H1 (cell line): ENCODE results near the gene ADRB2. TPM values are rescaled to one million over a fixed set of nuclear protein-coding genes. Genes with fewer than 3 reads are reported as not detected.

ENCODE experiments used
- CTCF ChIA-PET: fragments of 300-600 bp; sonication (Branson Sonifier 250); formaldehyde crosslinking; loops from one replicate; lab custom pipeline; 2021; ENCODE audit not compliant: partially characterized antibody; lab: Charles Lee
- POLR2A ChIA-PET: fragments of 300-600 bp; sonication (Branson Sonifier 250); formaldehyde crosslinking; loops from one replicate; lab custom pipeline; 2021; ENCODE audit warnings: inconsistent platforms; ENCODE audit not compliant: partially characterized antibody; lab: Charles Lee
- DNase-seq, 2 experiments: peaks; one replicate each; pipeline versions ENCODE4 v3.0.0 to v3.0.0-alpha.2; 2010 to 2022; ENCODE audit warnings: low spot score in 2 of 2, low read depth in 1 of 2, mixed read lengths in 1 of 2
- FAIRE-seq: peaks from 2 replicates; lab custom pipeline; 2011; peaks lifted over from hg19 to GRCh38; lab: Jason Lieb, UNC
- H2AFZ ChIP-seq: 2 replicates; pipeline ENCODE4 v1.8.1; 2012; ENCODE audit warnings: low read length, inconsistent platforms
- H2AK5ac ChIP-seq: 2 replicates; pipeline ENCODE4 v1.6.1; 2013; ENCODE audit warnings: low read depth, low read length
- H2BK120ac ChIP-seq: replicated peaks from 2 replicates; pipeline ENCODE3; 2013; ENCODE audit warnings: low read depth, low read length, inconsistent platforms
- H2BK12ac ChIP-seq: 2 replicates; pipeline ENCODE4 v1.6.1; 2013; ENCODE audit warnings: low read depth, low read length
- H2BK15ac ChIP-seq: 2 replicates; pipeline ENCODE4 v1.6.1; 2013; ENCODE audit warnings: low read length
- H2BK20ac ChIP-seq: 2 replicates; pipeline ENCODE4 v1.6.1; 2013; ENCODE audit warnings: low read length
- H2BK5ac ChIP-seq: 2 replicates; pipeline ENCODE4 v1.6.1; 2013; ENCODE audit warnings: low read depth, low read length
- H3K14ac ChIP-seq: 2 replicates; pipeline ENCODE4 v1.6.1; 2013; ENCODE audit warnings: inconsistent platforms; ENCODE audit not compliant: insufficient read length
- H3K18ac ChIP-seq: 2 replicates; pipeline ENCODE4 v1.6.1; 2013; ENCODE audit warnings: low read length; ENCODE audit errors: extremely low read depth
- H3K23ac ChIP-seq: 2 replicates; pipeline ENCODE4 v1.6.1; 2013; ENCODE audit warnings: inconsistent platforms; ENCODE audit not compliant: insufficient read length
- H3K23me2 ChIP-seq: 2 replicates; pipeline ENCODE4 v1.6.1; 2013; ENCODE audit warnings: low read depth, low read length
- H3K27ac ChIP-seq: 2 replicates; pipeline ENCODE4 v1.6.1; 2011; ENCODE audit warnings: low read depth, low read length, inconsistent platforms
- H3K27me3 ChIP-seq, 4 experiments: replicated peaks in 1 of 4; 1 replicate in 1 of 4; 2 replicates in 3 of 4; pipeline versions ENCODE4 v1.6.1 to v1.8.1; 2011 to 2013; ENCODE audit warnings: low read length in 3 of 4, mild to moderate bottlenecking in 3 of 4, inconsistent platforms in 2 of 4, mixed read lengths in 2 of 4, moderate library complexity in 1 of 4; ENCODE audit not compliant: control insufficient read depth in 3 of 4, insufficient read depth in 3 of 4; ENCODE audit errors: extremely low read depth in 1 of 4
- H3K36me3 ChIP-seq, 4 experiments: 2 replicates each; pipeline versions ENCODE4 v1.6.1 to v1.8.1; 2011 to 2013; ENCODE audit warnings: mild to moderate bottlenecking in 4 of 4, low read length in 3 of 4, moderate library complexity in 2 of 4, control low read depth in 1 of 4, inconsistent platforms in 1 of 4; ENCODE audit not compliant: insufficient read depth in 4 of 4, control insufficient read depth in 2 of 4
- H3K4ac ChIP-seq: replicated peaks from 2 replicates; pipeline ENCODE3; 2013; ENCODE audit warnings: low read length, low read depth, mixed read lengths, inconsistent platforms; ENCODE audit not compliant: insufficient read length
- H3K4me1 ChIP-seq, 4 experiments: replicated peaks in 1 of 4; 1 replicate in 1 of 4; 2 replicates in 3 of 4; pipeline versions ENCODE4 v1.6.1 to v1.8.1; 2011 to 2013; ENCODE audit warnings: low read length in 3 of 4, inconsistent platforms in 2 of 4, mixed read lengths in 1 of 4; ENCODE audit not compliant: insufficient read depth in 4 of 4, control insufficient read depth in 3 of 4
- H3K4me2 ChIP-seq, 2 experiments: 2 replicates each; pipeline versions ENCODE4 v1.6.1 to v1.8.1; 2011 to 2013; ENCODE audit warnings: low read depth in 2 of 2, low read length in 2 of 2, control low read depth in 1 of 2, inconsistent platforms in 1 of 2, mild to moderate bottlenecking in 1 of 2; ENCODE audit not compliant: insufficient read depth in 1 of 2
- H3K4me3 ChIP-seq, 4 experiments: fragments of 200-600, 300-600 bp in 1 of 4; sonication (generic), shearing (Covaris generic), sonication (Bioruptor Twin) in 1 of 4; 2 replicates each; pipeline versions ENCODE4 v1.5.1 to v1.8.1; 2011 to 2016; ENCODE audit warnings: low read length in 4 of 4, low read depth in 3 of 4, control low read depth in 2 of 4, inconsistent platforms in 2 of 4, mild to moderate bottlenecking in 2 of 4, mixed read lengths in 1 of 4, moderate library complexity in 1 of 4; ENCODE audit not compliant: insufficient read depth in 2 of 4; ENCODE audit errors: extremely low read depth in 1 of 4
- H3K56ac ChIP-seq: replicated peaks from 2 replicates; pipeline ENCODE3; 2013; ENCODE audit warnings: low read depth, mild to moderate bottlenecking, mixed read lengths, low read length, inconsistent platforms; ENCODE audit not compliant: insufficient read length
- H3K79me1 ChIP-seq: 2 replicates; pipeline ENCODE4 v1.6.1; 2013; ENCODE audit warnings: low read depth, low read length, control low read depth
- H3K79me2 ChIP-seq, 2 experiments: 2 replicates each; pipeline versions ENCODE4 v1.6.1 to v1.8.1; 2012 to 2013; ENCODE audit warnings: low read length in 2 of 2, mild to moderate bottlenecking in 2 of 2, inconsistent platforms in 1 of 2; ENCODE audit not compliant: insufficient read depth in 2 of 2, control insufficient read depth in 1 of 2
- H3K9ac ChIP-seq, 4 experiments: replicated peaks in 1 of 4; 1 replicate in 1 of 4; 2 replicates in 3 of 4; pipeline versions ENCODE4 v1.6.1 to v1.8.1; 2011 to 2013; ENCODE audit warnings: low read depth in 3 of 4, low read length in 3 of 4, control low read depth in 2 of 4, mild to moderate bottlenecking in 2 of 4, moderate library complexity in 2 of 4, inconsistent platforms in 1 of 4; ENCODE audit errors: extremely low read depth in 1 of 4
- H3K9me3 ChIP-seq, 2 experiments: 2 replicates each; pipeline versions ENCODE4 v1.6.1 to v1.8.1; 2012 to 2013; ENCODE audit warnings: mild to moderate bottlenecking in 2 of 2, moderate library complexity in 2 of 2, control low read depth in 1 of 2, inconsistent platforms in 1 of 2, low read depth in 1 of 2, low read length in 1 of 2, mixed read lengths in 1 of 2; ENCODE audit not compliant: insufficient read depth in 2 of 2
- H4K20me1 ChIP-seq, 2 experiments: replicated peaks in 1 of 2; 2 replicates each; pipeline versions ENCODE3 to v1.8.1; 2011 to 2013; ENCODE audit warnings: inconsistent platforms in 2 of 2, low read length in 2 of 2, mild to moderate bottlenecking in 1 of 2; ENCODE audit not compliant: insufficient read depth in 2 of 2, control insufficient read depth in 1 of 2
- H4K5ac ChIP-seq: 2 replicates; pipeline ENCODE4 v1.6.1; 2013; ENCODE audit warnings: low read length, low read depth, mixed read lengths, inconsistent platforms; ENCODE audit not compliant: insufficient read length
- H4K8ac ChIP-seq: 2 replicates; pipeline ENCODE4 v1.8.0; 2013; ENCODE audit warnings: mild to moderate bottlenecking, moderate library complexity, low read length, inconsistent platforms; ENCODE audit not compliant: insufficient read depth; ENCODE audit errors: extremely low read depth
- H4K91ac ChIP-seq: replicated peaks from 2 replicates; pipeline ENCODE3; 2013; ENCODE audit warnings: low read length, mixed read lengths, inconsistent platforms; ENCODE audit not compliant: insufficient read length
- SRF ChIP-seq: IDR thresholded peaks from 2 replicates; pipeline ENCODE4 v1.6.1; 2011; ENCODE audit warnings: mild to moderate bottlenecking, low read depth, low read length, moderate library complexity
- WGBS, 2 experiments: shearing (Covaris generic) in 1 of 2; methylation state at CpG; one replicate each; pipeline versions ENCODE4 v1.1.6 to v1.1.7; 2013 to 2015; ENCODE audit warnings: low lambda C conversion rate in 2 of 2, mixed read lengths in 2 of 2, inconsistent platforms in 1 of 2, low coverage in 1 of 2, missing lambda C conversion rate in 1 of 2; ENCODE audit not compliant: insufficient replicate concordance in 2 of 2, insufficient coverage in 1 of 2, insufficient read length in 1 of 2; ENCODE audit errors: extremely low coverage in 1 of 2, missing lambda C conversion rate in 1 of 2; 5-methylcytosine and 5-hydroxymethylcytosine counted together
- polyA plus RNA-seq, 7 experiments: library from polyadenylated mRNA; depleted of rRNA in 3 of 7; stranded (reverse) in 5 of 7; unstranded in 2 of 7; fragments of >200 nt in 5 of 7; fragments of 200-250 nt in 2 of 7; gene quantifications; 1 replicate in 5 of 7; 2 replicates in 1 of 7; 4 replicates in 1 of 7; pipeline versions ENCODE4 v1.2.1 to v1.2.3, GENCODE V29; 2011 to 2013; ENCODE audit warnings: missing spikeins in 2 of 7, mixed read lengths in 2 of 7
- total RNA-seq: library from RNA; stranded (reverse); fragmentation: NEBNext Ultra II Directional; extraction: Animal tissue kit (Norgen Biotek cat#: 25700); gene quantifications from 2 replicates; pipeline ENCODE4 v1.2.1, GENCODE V29; 2021

ADRB2 gene
- total and polyA plus RNA-seq, 2 of the 8 experiments (the other 6 are each of a cell fraction or from before 2014, with no cell fraction given), result 0.65 to 0.77 TPM

- no peak for FAIRE-seq
- POLR2A ChIA-PET, result no interaction called here
- no peak overlapping the region for H3K18ac ChIP-seq
These were observed 37.8 kb upstream of the ADRB2 start for GRCh38 chr5:148788636-148789035.

More at GRCh38 chr5:148788636-148789035, 37.8 kb upstream of the ADRB2 start:
- H3K56ac ChIP-seq, result no peak overlapping the region
- H2BK20ac ChIP-seq, result no peak overlapping the region
- CTCF ChIA-PET, result interaction anchor here (1.0 to 2.5 kb wide), 11 partner anchors 9 to 327 kb away, joined by 3 to 11 read pairs (median 5); no protein-coding TSS in a partner anchor
- H3K27ac ChIP-seq, result no peak overlapping the region
- no peaks in the 10 kb centered on the region for H3K4me1 ChIP-seq
- no peak overlapping the region for H3K4me2 ChIP-seq
- H3K4me3 ChIP-seq, result no peak overlapping the region
- no peaks in the 10 kb centered on the region for H3K27me3 ChIP-seq
- DNase-seq, result no peak
- H3K23me2 ChIP-seq, result no peaks in the 10 kb centered on the region
- WGBS, 2 experiments, result 95% methylated on average over 6 of the region's 6 CpGs; no CpG with 5 or more reads in 1 of the 2 experiments
- no peaks in the 10 kb centered on the region for H4K20me1 ChIP-seq
- no peak overlapping the region for H2AFZ ChIP-seq
- H2BK12ac ChIP-seq, result no peak overlapping the region
- H4K8ac ChIP-seq, result no peak overlapping the region
- H3K4ac ChIP-seq, result no peak overlapping the region
- H4K5ac ChIP-seq, result no peak overlapping the region
- H3K9ac ChIP-seq, result no peak overlapping the region
- H4K91ac ChIP-seq, result no peak overlapping the region
- H2BK15ac ChIP-seq, result no peak overlapping the region
- H3K36me3 ChIP-seq, result no peaks in the 10 kb centered on the region
- H2BK5ac ChIP-seq, result no peak overlapping the region
- H3K79me1 ChIP-seq, result no peaks in the 10 kb centered on the region
- no peak overlapping the region for H2AK5ac ChIP-seq
- no peak overlapping the region for H3K23ac ChIP-seq
- H2BK120ac ChIP-seq, result no peak overlapping the region
- H3K79me2 ChIP-seq, result no peaks in the 10 kb centered on the region
- H3K9me3 ChIP-seq, result no peaks in the 10 kb centered on the region
- H3K14ac ChIP-seq, result no peak overlapping the region
- no peak for TF ChIP-seq SRF
